ENCODE results near the gene CDK8.

DNA sequence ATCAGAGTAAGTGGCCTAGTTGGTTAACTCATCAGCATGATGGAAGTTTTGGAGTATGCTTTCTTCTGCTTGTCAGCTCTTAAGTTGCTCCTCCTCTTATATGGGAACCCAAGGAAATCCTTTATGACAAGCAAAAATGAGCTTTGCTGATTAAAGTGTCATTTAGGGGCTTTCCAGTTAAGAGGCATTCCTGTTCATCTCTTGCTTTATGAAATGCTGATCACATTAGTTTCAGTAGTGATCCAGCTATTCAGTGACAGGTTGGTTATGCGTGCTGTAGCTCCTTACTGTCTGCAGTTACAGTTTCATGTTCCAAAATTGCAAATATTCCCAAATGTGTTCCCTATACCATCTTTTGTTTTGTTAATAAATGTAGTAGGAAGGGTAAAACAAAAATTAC, 146.6 kb downstream of the CDK8 start:
- TF ChIP-seq, protein P1, sequence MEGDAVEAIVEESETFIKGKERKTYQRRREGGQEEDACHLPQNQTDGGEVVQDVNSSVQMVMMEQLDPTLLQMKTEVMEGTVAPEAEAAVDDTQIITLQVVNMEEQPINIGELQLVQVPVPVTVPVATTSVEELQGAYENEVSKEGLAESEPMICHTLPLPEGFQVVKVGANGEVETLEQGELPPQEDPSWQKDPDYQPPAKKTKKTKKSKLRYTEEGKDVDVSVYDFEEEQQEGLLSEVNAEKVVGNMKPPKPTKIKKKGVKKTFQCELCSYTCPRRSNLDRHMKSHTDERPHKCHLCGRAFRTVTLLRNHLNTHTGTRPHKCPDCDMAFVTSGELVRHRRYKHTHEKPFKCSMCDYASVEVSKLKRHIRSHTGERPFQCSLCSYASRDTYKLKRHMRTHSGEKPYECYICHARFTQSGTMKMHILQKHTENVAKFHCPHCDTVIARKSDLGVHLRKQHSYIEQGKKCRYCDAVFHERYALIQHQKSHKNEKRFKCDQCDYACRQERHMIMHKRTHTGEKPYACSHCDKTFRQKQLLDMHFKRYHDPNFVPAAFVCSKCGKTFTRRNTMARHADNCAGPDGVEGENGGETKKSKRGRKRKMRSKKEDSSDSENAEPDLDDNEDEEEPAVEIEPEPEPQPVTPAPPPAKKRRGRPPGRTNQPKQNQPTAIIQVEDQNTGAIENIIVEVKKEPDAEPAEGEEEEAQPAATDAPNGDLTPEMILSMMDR (IDR thresholded peaks at IDR 0.05) = no peak
- no peak for TF ChIP-seq POLR2A (IDR thresholded peaks at IDR 0.05)
